Motor neuron (in vitro differentiated cells): ENCODE measurements around the gene ADAD2. TPM values are rescaled to one million over a fixed set of nuclear protein-coding genes. Genes with fewer than 3 reads are reported as not detected.
A peak's percentile ranks its signal among the peaks of the same experiment; 100 is the strongest.

Source experiments
- ATAC-seq, 8 experiments: fragments of 200-7000 bp; cut with Tn5 transposase; replicated peaks in 6 of 8; 2 replicates each; pipeline ENCODE4 v1.8.0; 2021; ENCODE audit warnings: mild to moderate bottlenecking in 8 of 8, moderate library complexity in 8 of 8
- H3K27ac ChIP-seq, 2 donors: fragments of 250-450 bp; sonication (Bioruptor Pico); 2 replicates each; pipeline ENCODE4 v1.9.0; 2021; ENCODE audit warnings: antibody characterized with exemption in 2 of 2, mild to moderate bottlenecking in 2 of 2, moderate library complexity in 1 of 2
- H3K4me1 ChIP-seq, 2 donors: fragments of 250-450 bp; sonication (Bioruptor Pico); replicated peaks in 1 of 2; 2 replicates each; pipeline ENCODE4 v1.6.1; 2021; ENCODE audit warnings: antibody characterized with exemption in 2 of 2, mild to moderate bottlenecking in 2 of 2, moderate library complexity in 1 of 2
- H3K4me3 ChIP-seq, 5 donors: fragments of 250-450 bp; sonication (Bioruptor Pico); 2 replicates each; pipeline ENCODE4 v1.9.0; 2021; ENCODE audit warnings: antibody characterized with exemption in 5 of 5, mild to moderate bottlenecking in 5 of 5, moderate library complexity in 4 of 5
- WGBS, 10 experiments: fragments of 450-650 bp; shearing (Covaris generic); methylation state at CpG; one replicate each; pipeline ENCODE4 v1.0.0; 2022; 5-methylcytosine and 5-hydroxymethylcytosine counted together
- in situ Hi-C, 9 experiments: fragments of 400-800 bp; cut with MboI; loops; one replicate each; pipeline ENCODE4 v1.15.0; 2021; ENCODE audit warnings: low sequenced_read_pairs in 9 of 9, low pct_unique_long_range_greater_than_20kb in 2 of 9; ENCODE audit not compliant: unreplicated experiment in 9 of 9
- total RNA-seq, 8 experiments: library from RNA; unstranded; fragments of 300-600 nt; gene quantifications; 2 replicates each; pipeline versions ENCODE4 v1.2.3 to v1.2.4, GENCODE V29; 2022

ADAD2 gene
- total RNA-seq, 8 experiments from 2014 or later: 0.05 to 2.1 (median 0.81) TPM; not detected in 3

DNA sequence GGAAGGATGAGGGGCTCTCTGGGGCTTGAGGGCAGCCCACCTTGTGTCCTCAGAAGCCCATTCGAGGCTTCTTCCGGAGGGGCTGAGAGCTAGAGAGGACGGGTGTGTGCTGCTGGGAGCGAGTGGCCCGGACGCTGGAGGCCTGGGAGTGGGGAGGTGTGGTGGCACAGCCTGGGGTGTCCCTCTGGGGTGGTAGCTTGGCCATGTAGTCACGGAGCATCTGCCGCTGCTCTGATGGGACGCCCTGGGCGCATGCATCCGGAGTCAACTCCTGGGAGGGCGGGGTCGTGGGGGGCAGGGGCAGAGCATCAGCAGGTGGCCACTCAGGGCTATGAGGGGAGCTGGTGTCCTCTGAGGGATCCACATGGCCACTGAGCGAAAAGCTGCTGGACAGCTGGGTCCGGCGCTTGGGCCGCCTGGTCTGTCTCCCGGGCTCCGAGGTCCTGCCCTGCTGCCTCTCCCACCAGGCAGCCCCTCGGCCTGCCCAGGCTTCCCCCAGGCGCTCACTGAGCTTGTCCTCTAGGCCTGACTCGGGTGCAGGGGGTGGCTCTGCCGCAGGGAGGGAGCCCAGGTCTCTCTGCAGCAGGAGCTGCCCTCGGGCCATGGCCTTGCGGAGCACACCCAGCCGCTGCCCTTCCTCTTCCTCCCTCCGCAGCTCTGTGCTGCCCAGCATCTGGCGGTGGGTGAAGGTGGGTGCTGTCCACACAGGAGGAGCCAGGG is 11.9 kb upstream of the ADAD2 start:
- in situ Hi-C loops: loop anchor here in 1 of 9 experiments (25.0 kb wide), 1 partner anchor 308 kb away; no protein-coding TSS in a partner anchor
- no peak for ATAC-seq
- 90 to 94% methylated on average over 2 to 3 of the region's 28 CpGs; no CpG with 5 or more reads in 8 of the 10 experiments for WGBS, 10 experiments
- no peak overlapping the region for H3K27ac ChIP-seq
- H3K4me1 ChIP-seq: peaks cover 13 to 14% of the 10 kb centered on the region in 2 donors
- no peak overlapping the region for H3K4me3 ChIP-seq

DNA sequence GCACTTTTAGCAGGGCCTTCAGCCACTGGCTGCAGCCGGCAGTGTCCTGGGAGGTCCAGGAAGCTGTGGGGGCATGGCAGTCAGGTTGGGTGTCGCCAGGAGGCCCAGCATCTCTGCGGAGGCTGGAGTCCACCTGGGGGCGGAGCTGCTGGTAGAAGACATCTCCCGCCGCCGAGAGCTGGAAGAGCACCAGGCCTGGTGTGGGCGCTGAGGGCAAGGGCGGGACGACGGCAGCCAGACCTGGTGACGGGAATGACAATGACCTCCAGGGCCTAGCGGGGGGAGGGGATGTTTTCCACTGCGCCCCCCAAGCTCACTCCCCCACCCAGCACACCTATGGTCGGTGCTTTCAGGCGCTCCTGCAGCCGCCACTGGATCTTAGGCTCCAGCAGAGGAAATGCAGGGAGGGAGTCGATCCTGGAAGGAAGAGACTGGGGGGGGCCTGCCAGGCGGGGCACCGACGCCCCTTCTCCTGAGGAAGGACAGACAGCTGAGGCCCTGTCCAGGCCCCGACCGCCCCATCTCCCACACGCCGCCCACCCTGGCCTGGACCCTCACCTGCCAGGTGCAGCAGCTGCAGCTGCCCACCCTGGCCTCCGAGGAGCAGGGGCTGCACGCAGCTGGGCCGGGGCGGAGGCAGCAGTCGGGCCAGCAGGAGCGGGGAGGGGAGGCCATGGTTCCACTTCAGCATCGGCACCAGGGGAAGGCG is 11.2 kb upstream of the ADAD2 start:
- 91 to 100% (median 95%) methylated on average over 3 to 12 of the region's 33 CpGs; no CpG with 5 or more reads in 7 of the 10 experiments for WGBS, 10 experiments
- no peak for ATAC-seq
- in situ Hi-C loops: loop anchor here in 1 of 9 experiments (25.0 kb wide), 1 partner anchor 308 kb away; no protein-coding TSS in a partner anchor
- H3K27ac ChIP-seq: no peak overlapping the region
- H3K4me1 ChIP-seq: peaks cover 13 to 14% of the 10 kb centered on the region in 2 donors
- no peak overlapping the region for H3K4me3 ChIP-seq

DNA sequence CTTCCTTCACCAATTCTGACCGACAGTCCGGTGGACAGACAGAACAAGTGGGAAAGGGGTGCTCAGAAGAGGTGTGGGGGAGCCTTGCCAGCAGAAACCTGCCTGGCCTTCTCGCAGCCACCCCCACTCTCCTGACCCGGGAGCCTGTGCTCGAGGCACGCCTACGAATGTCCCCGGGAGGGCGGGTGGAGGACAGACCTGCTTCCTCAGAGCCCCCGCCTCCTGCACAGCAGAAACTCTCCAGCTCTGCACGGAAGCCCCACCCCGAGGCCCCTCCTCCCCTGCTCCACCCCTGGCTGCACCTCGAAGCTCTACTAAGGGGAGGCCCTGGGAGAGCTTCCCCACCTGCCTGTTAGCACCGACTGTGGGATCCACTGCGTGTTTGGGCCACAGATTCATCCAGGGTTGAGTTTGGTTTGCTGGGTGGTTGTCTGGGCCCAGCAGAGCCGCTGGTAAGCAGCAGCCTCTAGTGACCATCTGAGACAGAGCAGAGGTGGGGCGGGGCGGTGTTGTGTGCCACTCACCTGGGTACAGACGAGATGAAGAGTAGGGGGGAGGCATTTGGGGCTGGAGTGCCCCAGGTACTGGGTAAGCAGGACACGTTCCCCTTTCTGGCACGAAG is 10.3 kb upstream of the ADAD2 start:
- no peak overlapping the region for H3K4me3 ChIP-seq
- in situ Hi-C loops: loop anchor here in 1 of 9 experiments (25.0 kb wide), 1 partner anchor 307 kb away; no protein-coding TSS in a partner anchor
- no peak overlapping the region for H3K27ac ChIP-seq
- H3K4me1 ChIP-seq: peaks cover 17 to 18% of the 10 kb centered on the region in 2 donors
- ATAC-seq: peak in 3 of 8 experiments; percentile 5 to 29 (median 18)
- 91 to 100% methylated on average over 1 to 7 of the region's 21 CpGs; no CpG with 5 or more reads in 8 of the 10 experiments for WGBS, 10 experiments

DNA sequence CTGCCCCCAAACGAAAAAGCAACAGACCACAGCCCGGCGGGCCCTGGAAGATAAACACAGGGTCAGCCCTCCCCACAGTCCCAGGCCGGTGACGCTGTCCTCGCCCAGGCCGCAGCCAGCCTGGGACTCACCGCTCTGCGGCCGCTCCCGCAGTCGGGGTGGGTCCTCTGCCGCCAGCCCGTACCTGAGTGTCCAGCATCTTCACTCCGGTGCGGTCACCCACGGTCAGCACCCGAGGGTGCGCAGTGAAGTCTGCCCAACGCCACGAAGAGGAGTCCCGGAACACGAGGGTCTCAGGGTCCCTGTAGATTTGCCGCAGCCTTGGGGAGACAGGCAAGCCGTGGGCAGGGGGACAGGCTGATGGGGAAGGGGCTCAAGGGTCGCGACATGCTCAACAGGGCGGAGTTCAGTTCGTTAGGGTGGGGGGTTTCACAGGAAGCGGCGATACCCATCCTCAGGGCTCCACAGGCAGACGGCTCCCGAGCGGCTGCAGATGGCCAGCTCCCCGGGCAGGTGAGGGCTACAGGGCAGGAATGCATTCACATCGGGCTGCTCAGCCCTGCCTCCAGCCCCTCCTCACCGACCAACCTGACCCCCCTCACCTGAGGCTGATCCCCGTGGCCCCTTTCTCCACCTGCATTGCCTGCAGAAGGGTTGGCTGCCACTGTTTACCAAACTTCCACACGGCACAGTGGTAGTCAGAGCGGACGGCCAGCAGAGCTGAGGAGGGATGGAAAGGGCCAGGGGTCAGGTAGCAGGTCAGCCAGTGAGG is 9.6 kb upstream of the ADAD2 start:
- in situ Hi-C loops: loop anchor here in 1 of 9 experiments (25.0 kb wide), 1 partner anchor 306 kb away; no protein-coding TSS in a partner anchor
- 91 to 100% (median 100%) methylated on average over 1 to 13 of the region's 41 CpGs; no CpG with 5 or more reads in 6 of the 10 experiments for WGBS, 10 experiments

DNA sequence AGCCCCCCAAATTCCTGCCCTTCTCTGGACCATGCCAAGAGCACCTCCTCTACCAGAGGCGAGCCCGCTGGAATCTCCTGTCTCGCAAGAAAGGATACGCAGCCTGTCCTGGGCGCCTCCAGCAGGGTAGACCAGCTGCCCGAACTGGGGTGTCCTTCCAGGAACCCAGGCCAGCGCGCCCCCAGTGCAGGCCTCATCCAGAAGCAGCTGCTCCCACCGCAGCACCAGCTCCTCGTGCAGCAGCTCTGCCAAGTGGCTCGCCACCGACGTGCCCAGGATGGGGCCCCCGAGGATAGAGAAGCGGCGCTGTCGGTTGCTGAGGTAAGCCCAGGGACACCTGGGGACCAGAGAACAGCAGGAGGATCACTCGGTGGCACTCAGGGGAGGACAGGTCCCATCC is 8.9 kb upstream of the ADAD2 start:
- in situ Hi-C loops: loop anchor here in 1 of 9 experiments (25.0 kb wide), 1 partner anchor 305 kb away; no protein-coding TSS in a partner anchor
- no peak overlapping the region for H3K4me3 ChIP-seq
- H3K27ac ChIP-seq: no peak overlapping the region
- WGBS, 10 experiments: 73 to 100% (median 100%) methylated on average over 2 to 4 of the region's 18 CpGs; no CpG with 5 or more reads in 7 of the 10 experiments
- peaks cover 12 to 15% of the 10 kb centered on the region in 2 donors for H3K4me1 ChIP-seq
- no peak for ATAC-seq

More for the DNA sequence above, 9.6 kb upstream of the ADAD2 start:
- no peak for ATAC-seq
- Histone ChIP-seq H3K4me3 (no peak overlapping the region), H3K4me1 (peaks cover 19 to 22% of the 10 kb centered on the region in 2 donors), H3K27ac (no peak overlapping the region)

DNA sequence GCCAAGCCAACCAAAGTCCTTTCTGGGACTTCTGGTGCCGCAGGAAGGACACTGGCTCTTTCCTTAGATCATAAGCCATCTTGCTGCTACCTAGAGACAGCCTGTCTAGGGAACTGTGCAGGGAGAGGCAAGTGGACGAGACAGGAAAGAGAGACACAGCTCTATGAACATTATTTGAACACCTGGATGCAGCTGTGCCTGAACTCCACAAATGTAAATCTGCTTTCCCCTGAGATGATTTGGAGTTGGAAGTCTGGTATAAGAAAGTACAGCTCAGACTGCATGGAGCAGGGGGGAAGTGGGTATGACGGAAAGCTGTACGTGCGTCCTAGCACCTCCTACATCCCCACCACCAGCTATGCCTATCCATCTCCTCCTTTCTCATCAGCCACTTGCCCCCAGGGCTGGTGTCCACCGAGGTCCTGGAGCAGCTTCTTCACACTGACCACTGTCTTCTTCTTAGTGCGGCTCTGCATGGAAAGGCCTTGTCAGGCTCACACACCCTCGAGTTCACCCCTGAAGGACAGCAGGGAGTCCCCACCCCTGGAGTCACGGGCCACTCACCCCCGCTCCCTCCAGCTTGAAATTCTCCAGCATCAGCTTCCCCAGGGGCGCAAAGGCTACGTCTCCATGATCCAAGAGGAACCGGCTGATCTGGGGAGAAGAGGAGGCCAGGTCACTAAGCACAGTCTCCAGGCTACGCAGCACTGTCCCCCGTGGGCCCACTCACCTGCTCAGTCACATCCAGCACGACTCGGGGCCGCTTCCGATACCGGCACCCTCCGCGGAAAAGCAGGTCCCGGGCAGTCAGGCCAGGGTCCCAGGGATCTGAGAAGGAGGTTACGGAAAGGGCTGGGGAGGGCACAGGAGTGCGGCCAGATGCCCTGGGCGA is 8.0 kb upstream of the ADAD2 start:
- no peak for ATAC-seq
- in situ Hi-C loops: loop anchor here in 1 of 9 experiments (25.0 kb wide), 1 partner anchor 304 kb away; no protein-coding TSS in a partner anchor
- WGBS, 10 experiments: 99 to 100% (median 100%) methylated on average over 1 to 15 of the region's 26 CpGs; no CpG with 5 or more reads in 4 of the 10 experiments
- Histone ChIP-seq H3K4me3 (no peak overlapping the region), H3K27ac (no peak overlapping the region), H3K4me1 (peaks cover 9% of the 10 kb centered on the region in 2 donors)

DNA sequence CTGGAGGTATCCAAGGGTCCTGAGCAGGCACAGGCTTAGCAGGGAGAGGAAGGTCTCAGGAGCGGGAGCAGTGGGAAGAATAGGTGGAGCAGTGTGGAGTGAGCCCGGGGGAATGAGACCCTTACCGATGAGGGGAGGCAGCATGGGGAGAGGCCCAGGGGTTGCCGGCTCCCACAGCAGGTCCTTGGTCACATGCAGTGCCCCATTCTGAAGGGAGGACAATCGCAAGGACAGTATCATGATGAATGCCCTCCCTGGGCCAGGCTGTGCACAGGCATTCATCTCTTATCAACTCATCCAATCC is 7.4 kb upstream of the ADAD2 start:
- Histone ChIP-seq H3K4me3 (no peak overlapping the region), H3K27ac (no peak overlapping the region), H3K4me1 (peaks cover 9% of the 10 kb centered on the region in 2 donors)
- no peak for ATAC-seq
- 92 to 95% methylated on average over 2 to 4 of the region's 5 CpGs; no CpG with 5 or more reads in 8 of the 10 experiments for WGBS, 10 experiments
- in situ Hi-C loops: loop anchor here in 1 of 9 experiments (25.0 kb wide), 1 partner anchor 304 kb away; no protein-coding TSS in a partner anchor

DNA sequence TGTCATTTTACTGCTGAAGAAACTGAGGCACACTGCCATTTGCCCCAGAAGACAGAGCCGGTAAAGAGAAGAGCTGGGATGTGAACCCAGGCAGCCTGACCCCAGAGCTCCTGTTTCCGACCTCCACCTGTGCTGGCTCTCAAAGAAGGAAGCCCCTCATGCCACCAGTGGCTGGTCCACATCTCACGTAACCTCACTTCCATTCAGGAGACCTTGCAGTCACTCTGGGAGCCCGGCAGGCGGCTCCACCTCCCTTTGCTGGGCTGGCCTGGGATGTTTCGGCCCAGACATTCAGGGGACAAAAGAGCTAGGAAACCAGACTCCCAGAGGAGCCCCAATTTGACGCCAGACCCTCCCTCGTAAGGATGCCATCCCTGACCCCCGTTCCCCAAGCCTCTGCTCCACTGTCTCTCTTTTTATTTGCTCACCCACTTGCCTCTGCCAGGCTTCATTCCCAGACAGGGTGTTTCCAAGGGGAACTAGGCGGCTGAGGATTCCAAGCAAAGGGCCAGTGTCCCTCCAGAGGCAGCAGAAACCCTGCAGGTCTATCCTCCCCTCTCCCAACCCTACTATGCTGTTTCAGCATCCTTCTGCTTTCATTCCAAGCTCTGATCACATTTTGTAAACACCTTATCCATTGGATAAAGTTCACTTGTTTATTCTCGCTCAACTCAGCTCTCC is 6.9 kb upstream of the ADAD2 start:
- H3K4me1 ChIP-seq: peaks cover 9% of the 10 kb centered on the region in 2 donors
- H3K27ac ChIP-seq: no peak overlapping the region
- ATAC-seq: peak in 1 of 8 experiments; percentile 60
- H3K4me3 ChIP-seq: no peak overlapping the region
- 67 to 100% (median 81%) methylated on average over 1 to 4 of the region's 11 CpGs; no CpG with 5 or more reads in 4 of the 10 experiments for WGBS, 10 experiments
- in situ Hi-C loops: loop anchor here in 1 of 9 experiments (25.0 kb wide), 1 partner anchor 303 kb away; no protein-coding TSS in a partner anchor

DNA sequence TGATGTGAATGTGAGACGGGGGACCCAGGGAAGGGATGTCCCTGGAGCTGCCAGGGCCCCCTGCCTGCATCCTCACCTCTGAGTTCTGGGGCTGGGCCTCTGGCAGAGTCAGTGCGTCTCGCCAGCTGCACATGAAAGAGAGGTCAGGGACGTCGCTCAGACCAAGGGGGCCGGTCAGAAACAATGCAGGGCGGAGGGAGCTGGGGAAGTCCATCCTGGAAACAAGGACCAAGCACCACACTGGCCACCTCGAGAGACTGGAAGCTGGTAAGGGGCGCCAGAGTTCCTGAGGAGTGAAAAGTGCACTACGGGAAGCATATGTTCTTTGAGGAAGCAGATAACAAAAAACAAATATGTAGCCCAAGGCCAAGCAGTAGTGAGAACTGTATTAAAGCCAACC is 6.2 kb upstream of the ADAD2 start:
- H3K4me1 ChIP-seq: peaks cover 9% of the 10 kb centered on the region in 2 donors
- H3K4me3 ChIP-seq: no peak overlapping the region
- no peak overlapping the region for H3K27ac ChIP-seq
- no peak for ATAC-seq
- in situ Hi-C loops: loop anchor here in 1 of 9 experiments (25.0 kb wide), 1 partner anchor 303 kb away; no protein-coding TSS in a partner anchor
- 67 to 100% (median 82%) methylated on average over 1 to 3 of the region's 10 CpGs; no CpG with 5 or more reads in 6 of the 10 experiments for WGBS, 10 experiments

DNA sequence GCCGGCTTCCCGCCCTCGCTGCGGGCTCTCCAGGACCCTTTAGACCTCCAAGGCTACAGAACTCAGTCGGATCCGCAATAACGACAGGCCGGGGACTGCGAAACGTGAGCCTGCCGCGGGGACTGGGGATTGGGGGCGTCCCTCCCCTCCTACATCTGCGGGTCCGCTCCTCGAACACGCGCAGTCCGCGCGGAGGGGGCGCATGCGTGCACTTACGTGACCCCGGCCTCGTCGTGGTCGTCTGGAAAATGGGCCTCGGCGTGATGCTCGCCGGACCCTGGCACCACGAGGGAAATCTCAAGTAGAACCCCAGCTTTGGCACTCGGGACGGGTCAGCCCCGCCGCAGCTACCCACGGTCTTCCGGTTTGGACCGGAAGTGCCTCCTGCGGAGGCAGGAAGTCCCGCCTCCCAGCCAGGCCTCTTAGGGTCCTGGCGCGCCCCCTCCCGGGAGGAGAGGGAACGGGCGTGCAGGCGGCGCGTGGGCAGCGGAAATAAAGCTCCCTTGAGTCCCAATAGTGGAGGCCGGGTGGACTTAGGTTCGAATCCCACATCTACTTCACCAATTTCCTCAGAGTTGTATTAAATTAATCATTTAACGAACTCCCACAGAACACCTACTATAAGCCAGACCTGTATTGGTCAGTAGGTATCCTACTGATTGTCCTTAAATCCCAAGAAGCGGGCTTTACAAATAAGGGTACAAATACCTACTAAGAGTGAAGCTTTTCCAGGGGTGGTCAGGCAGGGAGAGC is 4.1 kb upstream of the ADAD2 start, which contains the start of gene TAF1C:
Gene TAF1C (minus strand): TSS at position 373 of the 753 bp plus-strand sequence. CDS start 2,069 bp downstream, outside the sequence.
- Histone ChIP-seq H3K4me1 (peaks cover 9% of the 10 kb centered on the region in 2 donors), H3K27ac (peak within 1 kb of the TSS; percentile 25 to 55), H3K4me3 (peak within 1 kb of the TSS; percentile 72 to 97 (median 83))
- ATAC-seq: peak; percentile 88 to 98 (median 97)
- in situ Hi-C loops: loop anchor here in 1 of 9 experiments (25.0 kb wide), 1 partner anchor 300 kb away; no protein-coding TSS in a partner anchor
- 0 to 100% (median 13%) methylated on average over 1 to 18 of the region's 55 CpGs; no CpG with 5 or more reads in 3 of the 10 experiments for WGBS, 10 experiments
